Embryonic facial prominence (tissue), 1 donor: ENCODE data around the gene ARAP1.
A peak's percentile ranks its signal among the peaks of the same experiment; 100 is the strongest.

ENCODE experiments used
- DNase-seq: peaks from one replicate; pipeline ENCODE4 v3.0.0-alpha.2; 2016; ENCODE audit errors: extremely low spot score

The ARAP1 gene

GRCh38 chr11:72685560-72686480, 66.4 kb downstream of the ARAP1 start:
- DNase-seq: no peak

GRCh38 chr11:72684236-72684912, 67.8 kb downstream of the ARAP1 start:
- DNase-seq: no peak

GRCh38 chr11:72683782-72684200, 68.4 kb downstream of the ARAP1 start:
- DNase-seq: no peak

- DNase-seq: no peak
Observed at GRCh38 chr11:72682858-72683243, 69.4 kb downstream of the ARAP1 start.

GRCh38 chr11:72682238-72682857, 69.9 kb downstream of the ARAP1 start:
- DNase-seq: no peak

GRCh38 chr11:72681226-72682153, 70.7 kb downstream of the ARAP1 start:
- DNase-seq: no peak

- no peak for DNase-seq
Observed at GRCh38 chr11:72680624-72681158, 71.5 kb downstream of the ARAP1 start.

- DNase-seq: no peak
Observed at GRCh38 chr11:72679869-72680268, 72.3 kb downstream of the ARAP1 start.

GRCh38 chr11:72678524-72678923, 73.7 kb downstream of the ARAP1 start:
- DNase-seq: no peak

GRCh38 chr11:72676861-72677341, 75.3 kb downstream of the ARAP1 start:
- peak; percentile 45 for DNase-seq

- no peak for DNase-seq
Observed at GRCh38 chr11:72675221-72675620, 77.0 kb downstream of the ARAP1 start.

- no peak for DNase-seq
Observed at GRCh38 chr11:72673943-72674828, 78.0 kb downstream of the ARAP1 start, which contains the start of gene PDE2A. PDE2A (minus strand) TSS chr11:72674422; CDS start chr11:72674207, 215 bp downstream.

- no peak for DNase-seq
Observed at GRCh38 chr11:72673284-72673942, 78.8 kb downstream of the ARAP1 start.

- no peak for DNase-seq
Observed at GRCh38 chr11:72672597-72673238, 79.5 kb downstream of the ARAP1 start.

- DNase-seq: no peak
Observed at GRCh38 chr11:72671152-72672099, 80.8 kb downstream of the ARAP1 start.

GRCh38 chr11:72670041-72670440, 82.2 kb downstream of the ARAP1 start:
- DNase-seq: no peak

GRCh38 chr11:72669527-72669926, 82.7 kb downstream of the ARAP1 start:
- no peak for DNase-seq
